Activated CD4-positive, alpha-beta T cell treated with anti-CD3 and anti-CD28 coated beads, Interleukin-10, Interleukin-2, amounts not matched to agents 100 ng/mL and 50 ng/mL, durations not matched to agents 16 hours and 8 hours (primary cell): ENCODE results near the gene PDC.
"Not testable (repeated sequence)": the region's sequence is repeated elsewhere in the genome, so short reads cannot be mapped to it uniquely, and the experiment has no call there.

Experiments
- DNase-seq: peaks from one replicate; pipeline ENCODE4 v3.0.0-alpha.2; 2020

The PDC gene

DNA sequence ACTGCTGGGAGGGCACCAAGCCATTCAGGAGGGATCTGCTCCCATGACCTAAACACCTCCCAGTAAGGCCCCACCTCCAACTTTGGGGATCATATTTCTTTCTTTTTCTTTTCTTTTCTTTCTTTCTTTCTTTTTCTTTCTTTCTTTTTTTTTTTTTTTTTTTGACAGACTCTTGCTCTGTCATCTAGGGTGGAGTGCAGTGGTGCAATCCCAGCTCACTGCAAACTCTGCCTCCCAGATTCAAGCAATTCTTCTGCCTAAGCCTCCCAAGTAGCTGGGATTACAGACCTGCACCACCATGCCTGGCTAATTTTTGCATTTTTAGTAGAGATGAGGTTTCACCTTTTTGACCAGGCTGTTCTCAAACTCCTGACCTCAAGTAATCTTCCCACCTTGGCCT, 4.6 kb upstream of the PDC start:
- DNase-seq = not testable (repeated sequence)

DNA sequence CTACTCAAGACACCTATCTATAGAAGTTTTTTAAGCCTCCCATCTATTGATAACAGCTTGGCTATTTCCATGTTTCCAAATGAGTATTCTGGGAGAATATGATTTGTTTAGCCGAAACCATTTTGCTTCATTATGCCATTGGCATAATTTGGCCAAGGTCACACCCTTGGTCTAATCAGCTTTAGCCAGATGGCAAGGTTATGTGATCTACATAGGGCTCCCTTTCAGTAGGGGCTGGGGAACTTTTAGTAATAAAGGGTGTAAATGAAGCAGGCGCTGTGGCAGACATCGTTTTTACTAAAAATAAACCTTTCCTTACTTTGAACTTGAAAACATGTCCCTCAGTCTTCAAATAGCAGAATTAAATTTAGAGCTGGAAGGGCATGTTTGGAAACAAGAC, 3.0 kb upstream of the PDC start:
- no peak for DNase-seq

GRCh38 chr1:186463511-186463910, 2.6 kb upstream of the PDC start:
- no peak for DNase-seq

- not testable (repeated sequence) for DNase-seq
Measured at GRCh38 chr1:186459161-186459560, 1.8 kb downstream of the PDC start.

DNA sequence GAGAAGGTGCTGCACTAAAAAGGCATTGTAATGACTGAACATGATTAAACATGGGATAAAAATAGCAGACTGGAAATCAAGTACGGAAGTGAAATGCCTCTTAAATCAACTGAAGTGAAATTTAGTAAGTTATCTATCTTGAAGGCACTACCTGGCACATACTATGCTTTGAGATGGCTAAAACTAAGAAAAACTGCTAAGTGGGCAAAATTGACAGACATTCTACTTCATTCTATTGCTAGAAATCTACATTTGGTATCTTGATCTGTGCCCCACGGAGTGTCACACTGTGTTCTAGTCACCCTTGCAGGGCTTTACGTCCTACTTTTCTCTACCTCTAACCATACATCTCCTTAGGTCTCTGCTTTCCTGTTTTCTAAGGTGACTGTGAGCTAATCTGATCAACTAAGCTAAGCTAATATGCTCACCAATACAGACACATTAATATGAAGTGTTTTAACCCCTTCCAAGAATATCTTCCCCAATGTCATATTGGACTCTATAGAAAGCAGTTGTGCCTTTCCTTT, 4.1 kb downstream of the PDC start:
- no peak for DNase-seq

DNA sequence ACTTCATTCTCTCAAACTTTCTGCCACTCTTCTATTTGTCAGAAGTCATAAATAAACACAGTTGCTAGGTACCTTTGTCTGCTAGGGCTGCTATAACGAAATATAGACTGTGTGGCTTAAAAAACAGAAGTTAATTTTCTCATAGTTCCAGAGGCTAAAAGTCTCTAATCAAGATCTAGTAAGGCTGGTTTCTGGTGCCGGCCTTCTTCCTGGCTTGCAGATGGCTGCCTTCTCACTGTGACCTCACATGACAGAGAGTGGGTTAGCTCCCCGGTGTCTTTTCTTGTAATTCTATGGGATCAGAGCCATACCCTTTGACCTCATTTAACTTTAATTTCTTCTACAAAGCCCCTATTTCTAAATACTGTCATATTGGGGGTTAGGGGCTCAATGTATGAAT, 5.9 kb downstream of the PDC start:
- DNase-seq = no peak

GRCh38 chr1:186446152-186446551, 14.8 kb downstream of the PDC start:
- no peak for DNase-seq

- DNase-seq = peak; percentile 57
Measured at GRCh38 chr1:186443638-186444037, 17.3 kb downstream of the PDC start.

DNA sequence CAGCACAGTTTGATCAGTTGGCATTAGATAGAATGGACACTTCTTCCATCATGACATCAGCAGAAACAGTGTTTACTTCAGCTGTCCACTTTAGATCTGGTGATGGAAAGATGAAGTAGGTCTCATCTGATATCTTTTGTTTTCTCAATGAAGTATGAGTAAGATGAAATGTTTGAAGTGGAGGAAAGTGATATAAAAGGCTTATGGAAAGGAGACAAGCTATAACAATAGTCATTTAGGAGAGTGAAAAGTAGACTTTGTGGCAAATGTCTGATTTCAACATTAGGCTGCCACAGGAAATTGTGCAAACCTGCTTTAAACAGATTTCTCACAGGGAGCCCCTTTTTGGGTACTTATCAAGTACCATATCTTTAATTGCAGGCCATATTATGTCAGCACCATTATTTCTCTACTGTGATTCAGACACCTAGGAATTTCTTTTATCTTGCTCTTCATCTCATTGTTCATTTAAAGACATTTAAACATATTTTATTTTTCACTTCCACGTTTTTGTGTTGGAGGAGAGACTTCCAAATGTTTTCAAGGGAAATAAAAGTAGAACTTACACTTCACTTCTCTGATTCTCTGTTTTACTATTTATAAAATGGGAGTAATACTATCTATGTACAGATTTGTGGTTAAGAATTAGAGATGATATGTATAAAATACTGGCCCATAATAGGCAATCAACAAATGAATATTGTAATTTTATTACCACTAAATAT, 18.1 kb downstream of the PDC start:
- DNase-seq = peak; percentile 77

DNA sequence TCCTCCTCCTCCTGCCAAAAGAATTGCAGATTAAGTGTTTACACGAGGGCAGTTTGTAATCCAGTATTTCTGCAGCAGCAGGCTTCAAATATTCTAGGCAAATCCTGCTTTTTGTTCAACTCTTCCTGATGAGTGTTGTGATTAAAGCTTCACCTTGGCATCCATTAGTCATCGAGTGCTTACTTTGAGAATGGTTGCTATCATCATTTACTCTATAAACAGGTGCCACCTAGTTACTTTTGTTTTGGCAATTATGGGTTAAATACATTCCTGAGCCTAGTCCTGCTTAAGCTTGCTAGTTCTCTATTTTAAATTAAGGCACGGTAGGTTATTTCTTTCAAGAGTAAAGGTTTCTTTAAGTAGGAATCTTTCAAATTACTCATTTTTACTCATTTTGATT, 20.3 kb downstream of the PDC start:
- DNase-seq = peak; percentile 42

DNA sequence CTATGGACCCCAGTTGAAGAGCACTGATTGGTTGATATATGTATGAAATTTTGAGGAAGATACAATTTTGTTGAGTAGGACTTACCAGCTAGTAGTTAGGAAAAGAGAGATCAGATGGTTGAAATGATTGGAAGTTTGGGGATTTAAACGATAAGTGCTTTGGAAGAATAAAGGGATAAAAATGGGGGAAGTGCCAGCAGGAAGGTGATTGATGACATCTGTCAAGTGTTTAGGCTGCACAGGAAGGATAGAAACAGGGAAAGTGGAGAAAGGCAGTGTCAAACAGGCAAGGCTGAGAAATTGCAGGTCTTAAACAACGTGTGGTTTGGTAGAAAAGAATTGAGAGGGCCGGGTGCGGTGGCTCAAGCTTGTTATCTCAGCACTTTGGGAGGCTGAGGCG, 22.3 kb downstream of the PDC start:
- no peak for DNase-seq

DNA sequence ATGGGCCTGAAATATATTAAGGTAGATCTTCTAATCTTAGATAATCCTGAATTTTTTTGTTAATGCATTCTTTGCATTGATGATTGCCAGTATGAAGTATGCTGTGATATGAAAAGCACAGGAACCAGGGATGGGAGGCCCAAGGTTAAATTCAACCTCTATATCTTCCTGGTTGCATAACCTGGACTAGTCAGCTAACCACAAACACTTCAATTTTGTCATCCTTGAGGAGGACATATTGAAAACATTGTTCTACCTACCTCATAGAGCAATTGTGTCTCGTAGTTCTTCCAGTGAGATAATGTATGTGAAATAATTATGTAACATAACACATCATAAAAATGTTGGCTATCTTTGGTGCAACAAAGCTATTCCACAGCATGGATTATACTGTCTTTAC, 25.6 kb downstream of the PDC start:
- DNase-seq = peak; percentile 6

DNA sequence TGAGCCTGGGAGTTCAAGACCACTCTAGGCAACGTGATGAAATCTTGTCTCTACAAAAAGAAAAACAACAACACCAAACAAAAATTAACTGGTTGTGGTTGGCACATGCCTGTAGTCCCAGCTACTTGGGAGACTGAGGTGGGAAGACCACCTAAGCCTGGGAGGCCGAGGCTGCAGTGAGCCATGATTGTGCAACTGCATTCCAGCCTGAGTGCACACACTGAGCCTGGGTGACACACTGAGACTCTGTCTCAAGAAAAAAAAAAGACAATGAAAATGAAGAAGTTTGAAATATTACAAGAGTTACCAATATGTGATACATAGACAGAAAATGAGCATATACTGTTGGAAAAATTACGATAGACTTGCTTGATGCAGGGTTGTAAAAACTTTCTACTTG, 31.9 kb downstream of the PDC start:
- no peak for DNase-seq

- DNase-seq = no peak
Measured at GRCh38 chr1:186426118-186426517, 34.8 kb downstream of the PDC start.

- DNase-seq = no peak
Measured at GRCh38 chr1:186424539-186424938, 36.4 kb downstream of the PDC start.

DNA sequence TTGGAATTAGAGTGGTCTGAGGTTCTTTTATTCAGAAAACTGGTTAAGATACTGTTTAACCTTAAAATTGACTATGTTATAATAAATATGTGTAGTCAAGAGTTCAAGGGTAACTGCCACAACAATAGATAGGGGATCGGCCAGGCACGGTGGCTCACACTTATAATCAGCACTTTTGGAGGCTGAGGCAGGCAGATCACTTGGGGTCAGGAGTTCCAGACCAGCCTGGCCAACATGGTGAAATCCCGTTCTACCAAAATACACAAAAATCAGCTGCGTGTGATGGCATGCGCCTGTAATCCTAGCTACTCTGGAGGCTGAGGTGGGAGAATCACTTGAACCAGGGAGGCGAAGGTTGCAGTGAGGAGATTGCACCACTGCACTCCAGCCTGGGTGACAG, 39.5 kb downstream of the PDC start:
- no peak for DNase-seq

DNA sequence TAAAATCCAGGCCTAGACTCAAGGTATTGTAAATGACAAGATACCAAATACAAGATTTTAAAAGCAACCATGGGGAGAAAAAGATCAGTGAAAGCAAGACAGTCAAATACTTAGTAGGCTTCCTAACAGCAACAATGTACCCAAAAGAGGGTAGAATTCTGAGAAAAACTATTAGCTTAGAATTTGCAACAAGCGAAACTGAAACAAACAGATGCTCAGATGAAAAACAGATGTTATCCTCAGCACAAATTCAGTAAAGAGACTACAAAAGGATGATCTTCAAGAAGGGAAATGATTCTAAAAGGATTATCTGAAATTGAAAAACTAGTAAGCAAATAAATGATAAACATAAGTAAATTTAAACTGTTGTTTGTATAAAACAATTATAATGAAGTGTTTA, 40.0 kb downstream of the PDC start:
- peak; percentile 40 for DNase-seq

- no peak for DNase-seq
Measured at GRCh38 chr1:186420311-186420710, 40.6 kb downstream of the PDC start.

DNA sequence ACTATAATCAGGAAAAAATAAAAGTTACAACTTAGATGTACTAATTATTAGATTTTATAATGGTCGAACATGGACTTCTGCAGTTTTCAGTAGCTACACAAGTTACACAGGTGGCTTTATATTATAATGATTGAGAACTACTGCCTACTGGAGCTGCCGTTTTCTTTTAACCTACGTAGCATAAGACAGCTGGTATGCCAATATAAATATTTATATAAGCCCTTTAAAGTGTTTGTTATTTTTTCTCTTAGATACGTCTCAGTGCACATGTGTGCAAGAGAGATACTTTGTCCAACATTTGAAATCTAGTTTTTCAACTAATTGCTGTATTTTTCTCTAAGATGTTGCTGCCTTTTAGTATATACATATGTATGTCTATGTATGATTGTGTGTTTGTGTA, 42.4 kb downstream of the PDC start:
- DNase-seq = no peak

DNA sequence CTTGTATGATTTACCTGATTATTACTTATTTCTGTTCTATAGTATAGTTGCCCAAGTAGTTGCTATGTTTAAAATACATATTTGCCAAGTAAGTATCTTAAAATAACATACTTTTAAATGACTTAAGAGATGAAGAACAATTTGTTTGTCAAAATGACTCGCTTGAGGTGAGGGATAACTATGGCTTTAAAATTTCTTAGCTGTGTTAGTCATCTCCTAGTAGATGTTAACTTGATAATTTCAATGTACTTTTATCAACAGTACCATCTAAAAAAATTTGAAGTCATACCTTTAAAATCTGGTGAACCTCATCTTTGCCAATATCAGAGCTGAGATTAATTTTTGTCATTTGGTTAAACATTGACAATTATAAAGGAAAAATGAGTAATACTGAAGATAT, 47.6 kb downstream of the PDC start:
- no peak for DNase-seq

DNA sequence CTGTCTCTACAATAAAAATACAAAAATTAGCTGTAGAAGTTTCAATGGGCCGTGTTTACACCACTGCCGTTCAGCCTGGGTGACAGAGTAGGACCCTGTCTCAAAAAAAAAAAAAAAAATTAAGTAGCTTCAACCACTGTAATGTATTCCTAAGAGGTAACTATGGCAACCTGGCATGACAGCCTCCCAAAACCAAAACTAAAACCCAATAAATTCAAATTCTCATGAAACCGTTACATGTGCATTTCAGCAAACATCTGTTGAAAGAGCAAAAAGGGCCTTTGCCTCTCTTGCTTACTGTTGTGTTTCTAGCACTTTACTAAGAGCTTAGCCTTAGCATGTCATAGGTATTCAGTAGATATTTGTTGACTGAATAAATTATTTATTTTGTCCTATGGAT, 51.8 kb downstream of the PDC start:
- DNase-seq = no peak

GRCh38 chr1:186404454-186405051, 56.4 kb downstream of the PDC start:
- peak; percentile 69 for DNase-seq

DNA sequence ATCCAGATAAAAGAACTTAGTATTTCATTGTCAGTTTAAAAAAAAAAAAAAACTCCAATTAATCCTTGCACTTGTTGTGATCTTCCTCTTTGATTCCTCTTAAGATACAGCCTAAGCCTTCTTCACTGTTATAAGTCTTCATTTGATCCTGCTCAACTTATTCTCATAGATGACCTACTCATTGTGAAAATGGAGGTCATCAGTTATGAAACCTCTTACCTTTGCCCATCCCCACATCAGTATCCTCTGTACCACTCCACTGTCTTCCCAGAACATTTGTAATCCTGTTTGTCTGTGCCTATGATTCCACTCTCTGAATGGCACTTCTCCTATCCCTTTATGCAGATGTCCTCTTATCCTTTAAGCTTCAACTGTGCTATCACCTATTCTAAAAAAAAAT, 57.3 kb downstream of the PDC start:
- DNase-seq = no peak

DNA sequence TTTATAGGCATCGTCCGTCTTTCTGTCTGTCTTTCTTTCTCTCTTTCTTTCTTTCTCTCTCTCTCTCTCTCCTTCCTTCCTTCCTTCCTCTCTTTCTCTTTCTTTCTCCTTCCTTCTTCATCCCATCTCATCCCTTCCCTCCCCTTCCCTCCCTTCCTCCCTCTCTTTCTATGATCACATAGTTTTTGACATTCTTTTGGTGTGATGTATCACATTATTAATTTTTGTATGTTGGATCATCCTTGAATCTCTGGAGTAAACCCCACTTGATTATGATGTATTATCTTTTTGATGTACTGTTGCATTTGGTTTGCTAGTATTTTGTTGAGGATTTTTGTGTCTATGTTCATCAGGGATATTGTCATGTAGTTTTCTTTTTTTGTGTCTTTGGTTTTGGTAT, 59.5 kb downstream of the PDC start:
- not testable (repeated sequence) for DNase-seq
